SK-N-SH (cell line): ENCODE results near the gene KIF16B.

Experiments
- EP300 ChIP-seq, 2 experiments: IDR thresholded peaks; 2 replicates each; pipeline versions ENCODE4 v1.4.0 to v1.6.1; 2012; ENCODE audit warnings: borderline replicate concordance in 1 of 2, low read depth in 1 of 2, low read length in 1 of 2
- EZH2phosphoT487 ChIP-seq: fragments of 200-600 bp; sonication (generic); IDR thresholded peaks from 2 replicates; pipeline ENCODE4 v1.6.1; 2017; ENCODE audit warnings: low read depth, mixed run types, mild to moderate bottlenecking, antibody characterized with exemption, moderate library complexity, borderline replicate concordance
- FOSL2 ChIP-seq: IDR thresholded peaks from 2 replicates; pipeline ENCODE4 v1.4.0; 2012; ENCODE audit warnings: low read depth, mild to moderate bottlenecking, moderate library complexity, borderline replicate concordance
- FOXM1 ChIP-seq: IDR thresholded peaks from 2 replicates; pipeline ENCODE4 v1.4.0; 2012; ENCODE audit warnings: low read depth, mild to moderate bottlenecking
- GABPA ChIP-seq: IDR thresholded peaks from 2 replicates; pipeline ENCODE4 v1.4.0; 2012; ENCODE audit warnings: low read depth, mild to moderate bottlenecking
- NFIC ChIP-seq: IDR thresholded peaks from 2 replicates; pipeline ENCODE4 v1.4.0; 2012; ENCODE audit warnings: borderline replicate concordance
- POLR2AphosphoS5 ChIP-seq: IDR thresholded peaks from 2 replicates; pipeline ENCODE4 v1.6.1; 2012; ENCODE audit warnings: low read depth, low read length
- TAF1 ChIP-seq: IDR thresholded peaks from 2 replicates; pipeline ENCODE4 v1.6.1; 2012; ENCODE audit warnings: low read depth, mild to moderate bottlenecking, low read length, moderate library complexity, borderline replicate concordance
- TCF12 ChIP-seq: IDR thresholded peaks from 2 replicates; pipeline ENCODE4 v1.4.0; 2012
- TEAD4 ChIP-seq: IDR thresholded peaks from 2 replicates; pipeline ENCODE4 v1.4.0; 2012; ENCODE audit warnings: mild to moderate bottlenecking, borderline replicate concordance; ENCODE audit not compliant: insufficient read depth
- YY1 ChIP-seq: IDR thresholded peaks from 2 replicates; pipeline ENCODE4 v1.4.0; 2012; ENCODE audit warnings: low read depth, mild to moderate bottlenecking
- TF ChIP-seq, protein P1 (sequence below): fragments of 200-600 bp; sonication (generic); IDR thresholded peaks from 2 replicates; pipeline ENCODE4 v1.6.1; 2017; ENCODE audit warnings: antibody characterized with exemption, mild to moderate bottlenecking, moderate library complexity
- TF ChIP-seq, protein P2 (sequence below): IDR thresholded peaks from 2 replicates; pipeline ENCODE4 v1.4.0; 2012; ENCODE audit warnings: low read depth, borderline replicate concordance
- TF ChIP-seq, protein P3 (sequence below): fragments of 150-350 bp; IDR thresholded peaks from 2 replicates; pipeline ENCODE4 v1.6.1; 2017; ENCODE audit warnings: antibody characterized with exemption, low read length, low read depth, borderline replicate concordance

DNA sequence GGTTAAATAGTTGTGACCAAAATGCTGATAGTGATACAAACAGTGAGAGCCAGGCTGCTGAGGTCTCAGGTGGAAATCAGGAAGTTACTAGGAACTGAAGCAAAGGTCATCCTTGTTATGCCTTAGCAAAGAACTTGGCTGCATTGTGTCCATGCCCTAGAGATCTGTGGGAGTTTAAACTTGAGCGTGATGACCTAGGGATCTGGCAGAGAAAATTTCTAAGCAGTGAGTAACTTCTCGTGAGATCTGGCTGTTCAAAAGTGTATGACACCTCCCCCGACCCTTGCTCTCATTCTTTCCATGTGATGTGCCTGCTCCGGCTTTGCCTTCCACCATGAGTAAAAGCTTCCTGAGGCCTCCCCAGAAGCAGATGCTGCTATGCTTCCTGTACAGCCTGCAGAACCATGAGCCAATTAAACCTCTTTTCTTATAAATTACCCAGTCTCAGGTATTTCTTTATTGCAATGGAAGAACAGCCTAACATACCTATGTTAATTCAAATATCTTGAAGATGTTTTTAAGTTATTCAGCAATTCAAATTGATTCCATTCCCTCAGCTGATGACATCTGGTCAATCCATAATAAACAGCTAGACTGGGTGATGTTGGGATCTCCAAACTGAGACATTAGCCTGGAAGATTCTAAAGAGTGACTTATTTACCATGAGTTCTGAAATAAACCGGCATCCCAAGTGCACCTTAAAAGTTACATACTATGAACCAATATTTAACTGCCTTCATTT, 33.8 kb downstream of the KIF16B start:
- TF ChIP-seq NFIC (no peak), FOXM1 (no peak), TEAD4 (no peak), TCF12 (no peak), EP300 (IDR thresholded peaks at IDR 0.05; ENCODE audit: borderline replicate concordance in 1 of 2, low read depth in 1 of 2, low read length in 1 of 2) (no peak), FOSL2 (no peak), EZH2phosphoT487 (no peak), POLR2AphosphoS5 (no peak), GABPA (no peak), YY1 (no peak), TAF1 (no peak)
- TF ChIP-seq, protein P1, sequence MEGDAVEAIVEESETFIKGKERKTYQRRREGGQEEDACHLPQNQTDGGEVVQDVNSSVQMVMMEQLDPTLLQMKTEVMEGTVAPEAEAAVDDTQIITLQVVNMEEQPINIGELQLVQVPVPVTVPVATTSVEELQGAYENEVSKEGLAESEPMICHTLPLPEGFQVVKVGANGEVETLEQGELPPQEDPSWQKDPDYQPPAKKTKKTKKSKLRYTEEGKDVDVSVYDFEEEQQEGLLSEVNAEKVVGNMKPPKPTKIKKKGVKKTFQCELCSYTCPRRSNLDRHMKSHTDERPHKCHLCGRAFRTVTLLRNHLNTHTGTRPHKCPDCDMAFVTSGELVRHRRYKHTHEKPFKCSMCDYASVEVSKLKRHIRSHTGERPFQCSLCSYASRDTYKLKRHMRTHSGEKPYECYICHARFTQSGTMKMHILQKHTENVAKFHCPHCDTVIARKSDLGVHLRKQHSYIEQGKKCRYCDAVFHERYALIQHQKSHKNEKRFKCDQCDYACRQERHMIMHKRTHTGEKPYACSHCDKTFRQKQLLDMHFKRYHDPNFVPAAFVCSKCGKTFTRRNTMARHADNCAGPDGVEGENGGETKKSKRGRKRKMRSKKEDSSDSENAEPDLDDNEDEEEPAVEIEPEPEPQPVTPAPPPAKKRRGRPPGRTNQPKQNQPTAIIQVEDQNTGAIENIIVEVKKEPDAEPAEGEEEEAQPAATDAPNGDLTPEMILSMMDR: no peak
- TF ChIP-seq, protein P2, sequence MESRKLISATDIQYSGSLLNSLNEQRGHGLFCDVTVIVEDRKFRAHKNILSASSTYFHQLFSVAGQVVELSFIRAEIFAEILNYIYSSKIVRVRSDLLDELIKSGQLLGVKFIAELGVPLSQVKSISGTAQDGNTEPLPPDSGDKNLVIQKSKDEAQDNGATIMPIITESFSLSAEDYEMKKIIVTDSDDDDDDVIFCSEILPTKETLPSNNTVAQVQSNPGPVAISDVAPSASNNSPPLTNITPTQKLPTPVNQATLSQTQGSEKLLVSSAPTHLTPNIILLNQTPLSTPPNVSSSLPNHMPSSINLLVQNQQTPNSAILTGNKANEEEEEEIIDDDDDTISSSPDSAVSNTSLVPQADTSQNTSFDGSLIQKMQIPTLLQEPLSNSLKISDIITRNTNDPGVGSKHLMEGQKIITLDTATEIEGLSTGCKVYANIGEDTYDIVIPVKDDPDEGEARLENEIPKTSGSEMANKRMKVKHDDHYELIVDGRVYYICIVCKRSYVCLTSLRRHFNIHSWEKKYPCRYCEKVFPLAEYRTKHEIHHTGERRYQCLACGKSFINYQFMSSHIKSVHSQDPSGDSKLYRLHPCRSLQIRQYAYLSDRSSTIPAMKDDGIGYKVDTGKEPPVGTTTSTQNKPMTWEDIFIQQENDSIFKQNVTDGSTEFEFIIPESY: no peak
- TF ChIP-seq, protein P3, sequence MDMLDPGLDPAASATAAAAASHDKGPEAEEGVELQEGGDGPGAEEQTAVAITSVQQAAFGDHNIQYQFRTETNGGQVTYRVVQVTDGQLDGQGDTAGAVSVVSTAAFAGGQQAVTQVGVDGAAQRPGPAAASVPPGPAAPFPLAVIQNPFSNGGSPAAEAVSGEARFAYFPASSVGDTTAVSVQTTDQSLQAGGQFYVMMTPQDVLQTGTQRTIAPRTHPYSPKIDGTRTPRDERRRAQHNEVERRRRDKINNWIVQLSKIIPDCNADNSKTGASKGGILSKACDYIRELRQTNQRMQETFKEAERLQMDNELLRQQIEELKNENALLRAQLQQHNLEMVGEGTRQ: no peak
